ENCODE results near the gene MSI1.

Gene MSI1

DNA sequence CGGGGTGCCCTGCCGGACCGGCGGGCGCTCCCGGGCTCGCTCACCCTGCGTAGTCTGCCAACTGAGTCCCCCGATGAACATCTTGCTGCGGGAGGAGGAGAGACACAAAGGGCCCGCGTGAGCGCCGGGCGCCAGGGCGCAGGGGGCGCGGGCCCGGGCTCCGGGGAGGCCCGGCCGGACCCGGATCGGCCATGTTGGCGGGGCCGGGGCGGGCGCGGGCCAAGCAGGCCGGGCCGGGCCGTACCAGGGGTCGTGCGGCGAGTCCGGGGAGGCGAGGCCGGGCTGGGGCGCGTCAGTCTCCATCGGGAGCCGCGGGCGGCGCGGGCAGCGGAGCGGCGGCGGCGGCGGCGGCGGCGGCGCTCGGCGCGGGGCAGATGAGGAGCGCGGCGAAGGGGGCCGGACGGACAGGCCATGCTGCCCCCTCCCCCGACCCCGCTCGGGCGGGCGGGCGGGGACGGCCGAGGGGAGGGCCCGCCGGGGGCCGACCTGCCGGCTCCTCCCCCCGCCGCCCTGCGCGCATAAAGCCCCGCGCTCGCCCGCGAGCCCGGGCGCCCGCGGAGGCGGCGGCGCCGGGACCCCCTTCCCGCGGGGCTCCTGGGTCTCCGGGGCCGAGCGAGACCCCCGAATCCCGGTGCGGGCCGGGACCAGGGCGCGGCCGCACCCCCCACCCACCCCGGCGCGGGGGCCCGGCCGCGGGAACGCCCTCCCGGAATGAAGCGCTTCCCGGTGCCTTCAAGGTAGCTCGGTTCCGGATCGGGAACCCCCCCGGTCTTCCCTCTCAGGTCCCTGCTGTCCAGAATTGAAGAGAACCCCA is at the start of gene MSI1:
TSS of gene MSI1 (minus strand) at position 376 of the 814 bp plus-strand sequence. CDS start at position 303, 73 bp downstream.
- DNase-seq, result no peak

DNA sequence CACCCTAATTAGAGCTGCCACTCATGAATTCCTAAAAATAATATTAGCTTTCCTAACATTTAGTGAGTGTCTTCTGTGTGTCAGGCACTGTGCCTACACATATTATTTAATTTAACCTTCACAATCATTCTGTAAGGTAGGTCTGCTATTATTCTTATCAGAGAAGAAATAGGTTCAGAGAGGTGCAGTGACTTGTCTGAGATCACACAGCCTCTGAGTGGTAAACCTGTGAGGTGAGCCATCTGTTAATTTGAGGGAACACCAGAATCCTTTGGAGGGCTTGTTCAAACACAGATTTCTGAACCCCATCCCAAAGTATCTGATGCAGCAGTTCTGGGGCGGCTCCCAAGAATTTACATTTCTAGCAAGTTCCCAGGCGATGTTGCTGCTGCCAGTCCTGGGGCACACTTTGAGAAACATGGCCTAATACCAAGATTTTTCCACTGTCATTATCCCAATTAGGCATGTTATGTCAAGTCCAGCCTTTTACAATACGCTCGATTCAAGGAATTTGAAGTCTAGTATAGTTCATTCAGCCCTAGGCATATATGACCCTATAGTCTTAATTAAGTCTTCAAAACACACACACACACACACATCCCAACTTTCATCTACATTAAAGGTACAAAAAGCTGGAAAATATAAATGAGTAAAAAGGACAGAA is 49.1 kb upstream of the MSI1 start:
- no peak for DNase-seq

DNA sequence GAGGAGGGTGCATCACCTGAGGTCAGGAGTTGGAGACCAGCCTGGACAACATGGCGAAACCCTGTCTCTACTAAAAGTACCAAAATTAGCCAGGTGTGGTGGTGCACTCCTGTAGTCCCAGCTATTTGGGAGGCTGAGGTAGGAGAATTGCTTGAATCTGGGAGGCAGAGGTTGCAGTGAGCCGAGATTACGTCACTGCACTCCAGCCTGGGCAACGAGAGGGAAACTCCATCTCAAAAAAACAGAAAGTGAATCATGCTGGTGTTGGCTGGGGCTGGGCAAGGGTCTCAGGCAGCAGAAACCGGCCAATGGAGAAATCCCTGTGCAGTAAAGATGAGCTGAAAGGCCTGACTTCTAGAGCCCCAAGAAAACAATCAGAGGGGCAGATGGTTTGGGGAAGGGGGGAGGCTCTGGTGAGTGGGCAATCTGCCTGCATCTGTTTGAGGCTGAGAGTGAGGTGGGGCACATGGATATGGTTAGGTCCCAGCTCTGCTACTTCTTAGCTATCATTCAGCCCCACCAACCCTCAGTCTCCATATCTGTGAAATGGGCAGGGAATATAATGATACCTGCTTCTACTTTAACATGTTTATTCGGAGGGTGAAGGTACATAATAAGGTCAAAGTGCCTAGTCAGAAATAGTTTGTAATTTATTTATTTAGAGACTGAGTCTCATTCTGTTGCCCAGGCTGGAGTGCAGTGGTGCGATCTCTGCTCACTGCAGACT is 47.7 kb upstream of the MSI1 start:
- DNase-seq, result no peak

DNA sequence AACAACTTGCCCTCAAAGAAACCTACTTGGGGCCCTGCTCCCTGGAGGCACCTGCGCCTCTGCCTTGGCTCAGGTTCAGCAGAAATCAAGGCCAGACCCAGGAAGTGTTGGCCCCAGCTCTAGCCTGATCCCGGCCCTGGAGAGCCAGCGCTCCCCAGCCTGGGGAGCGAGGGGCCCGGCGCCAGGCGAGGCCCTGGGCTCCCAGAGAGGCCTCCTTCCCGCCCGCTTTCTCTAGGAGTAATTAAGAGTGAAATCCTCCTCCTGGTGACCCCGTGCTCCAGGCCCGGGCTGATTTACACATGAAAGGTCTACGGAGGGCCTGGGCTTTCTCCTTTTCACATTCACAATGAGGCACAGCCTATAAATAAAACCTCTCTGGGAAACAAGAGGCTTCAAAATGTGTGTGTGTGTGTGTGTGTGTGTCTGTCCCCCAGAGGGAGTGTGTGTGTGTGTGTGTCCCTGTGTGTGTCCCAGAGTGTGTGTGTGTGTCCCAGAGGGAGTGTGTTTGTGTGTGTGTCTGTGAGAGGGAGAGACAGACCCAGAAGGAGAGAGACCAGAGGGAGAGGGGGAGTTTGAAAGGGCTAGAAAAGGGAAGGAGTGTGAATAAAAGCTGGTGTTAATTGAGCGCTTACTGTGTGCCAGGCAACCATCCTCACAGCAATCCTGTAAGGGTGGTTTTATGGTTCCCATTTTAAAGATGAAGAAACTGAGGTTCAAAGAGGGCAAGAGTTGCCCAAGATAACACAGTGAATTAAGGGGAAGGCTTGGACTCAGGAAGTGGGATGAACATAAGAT is 45.1 kb upstream of the MSI1 start:
- DNase-seq, result no peak

DNA sequence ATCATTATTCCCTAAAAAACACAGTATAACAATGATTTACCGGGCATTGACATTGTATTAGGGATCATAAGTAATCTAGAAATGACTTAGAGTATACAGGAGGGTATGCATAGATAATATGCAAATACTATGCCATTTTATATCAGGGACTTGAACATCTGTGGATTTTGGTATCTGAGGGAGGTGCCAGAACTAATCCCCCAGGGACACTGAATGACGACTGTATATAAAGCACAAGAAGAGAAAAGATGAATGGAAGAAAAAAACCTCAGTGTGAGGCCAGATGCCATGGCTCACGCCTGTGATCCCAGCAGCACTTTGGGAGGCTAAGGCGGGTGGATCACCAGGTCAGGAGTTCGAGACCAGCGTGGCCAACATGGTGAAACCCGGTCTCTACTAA is 43.5 kb upstream of the MSI1 start:
- DNase-seq, result no peak

DNA sequence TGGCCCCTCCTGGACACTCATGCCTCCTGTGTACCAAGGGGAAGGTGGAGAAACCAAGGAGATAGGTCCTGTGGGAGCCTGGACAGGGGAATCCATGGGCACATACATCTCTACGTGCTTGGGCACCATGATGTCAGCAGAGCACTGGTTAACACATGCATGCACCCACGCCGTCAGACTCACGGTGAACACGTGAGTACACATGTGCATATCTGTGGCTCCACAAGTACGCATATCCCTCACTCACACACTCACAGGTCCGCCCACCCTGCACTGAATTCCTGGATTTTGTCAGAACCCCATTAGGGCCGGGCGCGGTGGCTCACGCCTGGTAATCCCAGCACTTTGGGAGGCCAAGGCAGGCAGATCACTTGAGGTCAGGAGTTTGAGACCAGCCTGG is 39.8 kb upstream of the MSI1 start:
- no peak for DNase-seq

DNA sequence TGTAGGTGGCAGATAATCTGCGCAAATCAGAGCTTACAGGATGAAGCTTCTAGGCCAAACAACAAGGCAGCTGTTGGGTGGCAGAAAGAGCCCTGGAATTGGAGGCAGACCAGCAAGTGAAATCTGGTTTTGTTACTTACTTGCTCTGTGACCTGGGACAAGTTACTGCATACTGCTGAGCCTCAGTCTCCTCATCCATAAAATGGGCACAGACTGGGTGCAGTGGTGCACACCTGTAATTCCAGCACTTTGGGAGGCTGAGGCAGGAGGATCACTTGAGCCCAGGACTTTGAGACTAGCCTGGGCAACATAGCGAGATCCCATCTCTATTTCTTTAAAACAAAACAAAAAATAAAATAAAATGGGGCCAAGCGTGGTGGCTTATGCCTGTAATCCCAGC is 37.6 kb upstream of the MSI1 start:
- no peak for DNase-seq

DNA sequence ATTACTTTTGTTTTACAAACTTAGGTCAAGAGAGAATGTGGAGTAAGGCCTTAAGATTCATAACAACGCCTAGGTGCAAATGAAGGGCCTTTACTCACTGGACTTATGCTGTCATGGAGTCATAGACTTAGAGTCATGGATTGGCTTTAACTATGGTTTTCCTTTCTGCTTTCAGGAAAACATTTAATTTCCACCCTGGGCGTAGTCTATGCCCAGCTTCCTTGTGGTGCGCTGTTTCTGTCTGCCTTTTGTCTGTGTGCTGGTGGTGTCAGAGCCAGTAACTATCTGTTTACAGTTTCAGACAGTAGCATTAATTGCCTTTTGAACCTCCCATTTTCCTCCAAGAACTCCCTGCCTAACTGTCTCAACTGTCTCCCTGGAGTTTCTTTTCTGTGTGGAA is 37.1 kb upstream of the MSI1 start:
- no peak for DNase-seq

DNA sequence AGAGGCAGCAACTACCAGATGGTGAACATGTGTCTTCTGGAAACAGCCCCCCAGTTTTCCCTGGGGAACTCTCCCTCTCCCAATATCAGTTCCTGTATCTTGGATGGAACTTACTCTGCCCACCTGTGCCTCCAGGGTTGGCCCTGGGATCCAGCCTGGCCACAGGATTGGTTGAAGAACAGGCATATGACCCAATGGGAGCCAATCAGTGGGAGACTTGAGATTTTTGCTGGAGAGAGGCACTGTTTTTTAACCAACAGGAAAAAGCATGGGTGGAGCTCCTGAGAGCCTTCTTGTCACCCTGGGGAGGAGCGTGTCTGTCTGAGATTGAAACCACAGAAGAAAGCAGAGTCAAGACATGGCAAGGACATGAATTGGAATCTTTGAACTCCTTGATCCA is 35.3 kb upstream of the MSI1 start:
- no peak for DNase-seq

DNA sequence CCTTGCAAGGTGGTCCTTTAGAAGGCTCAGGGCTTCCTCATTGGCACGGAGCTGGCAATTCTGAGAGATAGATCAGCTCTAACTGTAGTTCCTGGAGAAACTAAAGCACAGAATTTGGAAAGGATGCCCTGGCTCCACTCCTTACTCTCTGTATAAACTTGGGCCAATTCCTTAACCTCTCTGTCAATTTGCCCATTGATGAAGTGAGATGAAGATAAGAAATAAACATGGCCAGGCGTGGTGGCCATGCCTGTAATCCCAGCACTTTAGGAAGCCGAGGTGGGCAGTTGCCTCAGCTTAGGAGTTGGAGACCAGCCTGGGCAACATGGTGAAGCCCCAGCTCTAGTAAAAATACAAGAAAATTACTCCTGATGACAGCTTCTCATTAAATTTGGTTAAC is 34.9 kb upstream of the MSI1 start:
- DNase-seq, result no peak

DNA sequence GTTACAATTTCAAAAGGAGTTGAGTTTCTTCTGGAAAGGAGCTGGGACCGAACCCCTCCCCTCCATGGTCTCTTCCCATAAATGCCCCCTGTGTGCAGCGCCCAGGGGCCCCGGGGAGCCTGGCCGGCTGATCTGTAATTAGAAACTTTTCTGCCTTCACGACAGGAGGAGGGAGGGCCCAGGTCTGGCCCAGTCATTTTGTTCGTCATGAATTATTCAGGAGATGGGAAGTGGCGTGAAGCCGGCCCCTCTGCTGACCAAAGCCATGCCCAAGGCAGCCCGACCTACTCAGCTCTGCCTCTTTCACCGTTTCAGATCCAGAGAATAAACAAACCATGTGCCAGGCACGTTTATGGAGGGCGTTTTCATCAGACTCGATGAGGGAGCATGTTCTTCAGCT is 33.3 kb upstream of the MSI1 start:
- no peak for DNase-seq

DNA sequence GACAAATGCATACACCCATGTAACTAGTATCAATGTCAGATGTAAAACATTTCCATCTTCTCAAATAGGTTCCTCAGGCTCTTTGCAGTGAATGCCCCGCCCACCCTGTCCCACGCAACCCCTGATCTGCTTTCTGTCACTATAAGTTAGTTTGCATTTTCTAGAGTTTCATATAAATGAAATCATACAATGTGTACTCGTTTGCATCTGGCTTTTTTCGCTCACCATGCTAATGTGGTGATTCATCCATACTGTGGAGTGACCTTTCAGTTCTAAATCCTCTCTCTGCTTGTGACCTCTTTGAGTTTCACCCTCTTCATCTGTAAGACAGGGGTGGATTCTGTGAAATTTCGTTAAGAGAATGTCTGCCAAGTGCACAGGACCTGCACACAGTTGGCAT is 30.6 kb upstream of the MSI1 start:
- peak; percentile 48 for DNase-seq

DNA sequence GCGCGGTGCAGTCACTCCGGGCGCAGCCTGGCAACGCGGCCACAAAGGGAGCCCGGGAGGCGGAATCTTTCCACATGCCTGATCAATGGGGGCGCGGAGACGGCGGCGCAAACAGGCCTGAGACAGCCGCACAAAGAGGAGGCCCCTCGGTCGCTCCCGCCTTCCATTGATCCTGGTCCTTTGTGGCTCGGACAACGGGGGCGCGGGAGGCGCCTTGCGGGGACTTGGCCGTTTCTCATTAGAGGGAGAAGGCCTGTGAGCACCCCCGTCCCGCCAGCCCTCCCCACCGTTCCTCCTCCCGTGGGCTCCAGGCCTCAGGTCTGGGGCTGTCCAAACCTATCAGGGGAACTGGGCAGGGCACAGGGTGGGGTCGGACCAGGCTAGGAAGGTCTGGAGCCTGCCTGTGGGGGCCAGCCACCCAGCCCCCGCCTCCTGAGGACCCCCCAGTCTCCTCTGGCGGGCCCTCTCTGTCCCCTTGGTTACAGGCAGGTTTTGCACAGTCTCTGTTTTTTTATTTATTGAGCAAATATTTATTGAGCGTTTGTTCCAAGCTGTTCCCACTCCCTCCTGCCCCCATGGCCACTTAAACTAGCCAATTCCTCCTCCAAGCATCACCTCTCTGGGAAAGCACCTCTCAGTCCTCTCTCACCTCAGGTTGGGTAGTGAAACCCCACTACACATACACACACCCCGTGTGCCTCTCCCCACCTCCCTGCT is 29.0 kb upstream of the MSI1 start:
- no peak for DNase-seq

DNA sequence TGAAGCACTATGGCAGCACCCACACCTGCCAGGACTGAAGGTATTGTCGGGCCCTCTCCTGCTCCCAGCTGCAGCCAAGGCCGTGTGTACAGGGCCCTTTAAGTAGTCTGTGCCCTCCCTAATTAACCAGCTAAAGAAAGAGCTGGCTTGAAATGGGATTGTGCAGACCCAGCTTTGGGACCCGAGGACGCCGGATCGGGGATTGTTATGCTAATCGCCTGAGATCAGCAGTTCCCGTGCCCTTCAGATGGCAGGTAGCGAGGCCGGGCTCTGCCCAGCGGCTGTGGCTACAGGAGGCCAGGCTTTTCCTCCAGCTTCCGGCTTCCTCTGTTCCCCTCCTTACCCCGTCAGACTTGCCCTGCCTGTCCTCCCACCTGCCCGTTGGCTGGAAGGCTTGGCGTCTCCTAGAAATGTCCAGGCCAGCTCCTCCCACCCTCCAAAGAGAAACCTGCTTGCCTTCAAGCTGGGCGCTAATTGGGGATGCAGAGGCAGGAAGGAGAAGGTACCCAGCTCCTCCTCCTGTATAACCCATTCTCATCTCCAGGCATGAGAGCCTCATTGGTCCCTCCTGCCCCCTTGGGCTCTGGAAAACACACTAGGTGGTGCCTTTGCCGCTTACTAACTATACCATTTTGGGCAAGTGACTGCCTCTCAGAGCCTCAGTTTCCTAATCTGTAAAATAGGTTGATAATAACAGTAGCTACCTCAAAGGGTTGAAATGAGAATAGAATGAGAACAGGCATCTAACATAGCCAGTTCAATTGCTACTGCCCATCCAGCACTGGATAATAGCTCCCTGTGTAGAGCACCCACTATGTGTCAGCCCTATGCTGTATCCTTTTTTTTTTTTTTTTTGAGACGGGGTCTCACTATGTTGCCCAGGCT is 25.8 kb upstream of the MSI1 start:
- no peak for DNase-seq

DNA sequence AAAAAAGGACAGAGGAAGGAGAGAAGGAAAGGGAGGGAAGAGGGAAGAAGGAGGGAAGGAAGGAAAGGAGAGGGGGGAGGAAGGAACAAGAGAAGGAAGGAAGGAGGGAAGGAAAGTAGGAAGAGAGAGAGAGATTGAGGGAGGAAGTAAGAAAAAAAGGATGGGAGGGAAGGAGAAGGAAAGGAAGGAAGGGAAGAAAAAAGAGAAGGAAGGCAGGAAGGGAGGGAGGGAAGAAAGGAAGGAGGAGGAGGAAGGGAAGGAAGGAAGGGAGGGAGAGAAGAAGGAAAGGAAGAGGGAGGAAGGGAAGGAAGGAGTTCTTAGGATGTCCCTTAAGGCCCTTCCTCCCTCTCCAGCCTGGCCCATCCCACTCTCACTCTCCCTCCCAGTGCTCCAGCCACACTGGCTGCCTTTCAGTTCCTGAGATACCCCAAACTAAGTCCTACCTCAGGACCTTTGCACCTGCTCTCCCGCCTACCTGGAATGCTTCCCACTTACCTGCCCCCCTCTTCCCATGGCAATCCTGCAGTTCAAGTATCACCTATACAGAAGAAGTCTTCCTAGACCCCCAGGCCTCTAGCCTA is 21.7 kb upstream of the MSI1 start:
- no peak for DNase-seq

DNA sequence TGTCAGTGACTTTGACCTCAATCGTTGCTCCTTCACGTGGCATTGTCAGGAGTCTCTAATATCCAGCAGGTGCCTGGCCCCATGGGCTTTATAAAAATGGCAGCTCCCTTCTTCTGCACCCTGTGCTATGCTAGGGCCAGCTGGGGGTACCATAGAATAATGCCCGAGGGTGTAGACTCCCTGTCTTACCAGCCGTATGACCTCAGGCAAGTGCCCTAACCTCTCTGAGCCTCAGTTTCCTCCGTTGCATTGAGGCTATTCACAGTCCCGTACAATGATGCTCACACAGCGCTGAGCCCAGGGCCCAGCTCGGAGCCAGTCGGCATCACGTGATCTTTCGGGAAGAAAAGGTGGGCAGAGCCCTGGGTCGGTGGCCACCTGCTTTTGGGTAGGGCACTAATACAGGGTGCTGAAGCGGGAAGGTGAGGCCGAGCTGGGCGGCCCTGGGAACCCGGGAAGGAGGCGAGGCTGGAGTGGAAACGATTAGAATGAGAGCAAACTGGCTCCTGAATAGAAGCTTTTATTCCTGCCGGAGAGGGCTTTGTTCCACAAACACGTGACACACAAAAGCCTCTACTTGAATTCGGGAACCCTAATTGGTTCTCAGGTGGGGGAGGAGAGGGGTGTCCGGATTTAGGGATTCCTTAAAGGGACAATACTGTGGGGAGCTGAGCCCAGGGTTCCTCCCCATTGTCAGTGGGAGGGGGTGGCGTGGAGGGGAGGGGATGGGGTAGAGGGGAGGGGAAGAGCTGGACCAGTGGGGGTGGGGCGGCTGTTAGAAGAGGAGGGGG is 19.9 kb upstream of the MSI1 start:
- no peak for DNase-seq

DNA sequence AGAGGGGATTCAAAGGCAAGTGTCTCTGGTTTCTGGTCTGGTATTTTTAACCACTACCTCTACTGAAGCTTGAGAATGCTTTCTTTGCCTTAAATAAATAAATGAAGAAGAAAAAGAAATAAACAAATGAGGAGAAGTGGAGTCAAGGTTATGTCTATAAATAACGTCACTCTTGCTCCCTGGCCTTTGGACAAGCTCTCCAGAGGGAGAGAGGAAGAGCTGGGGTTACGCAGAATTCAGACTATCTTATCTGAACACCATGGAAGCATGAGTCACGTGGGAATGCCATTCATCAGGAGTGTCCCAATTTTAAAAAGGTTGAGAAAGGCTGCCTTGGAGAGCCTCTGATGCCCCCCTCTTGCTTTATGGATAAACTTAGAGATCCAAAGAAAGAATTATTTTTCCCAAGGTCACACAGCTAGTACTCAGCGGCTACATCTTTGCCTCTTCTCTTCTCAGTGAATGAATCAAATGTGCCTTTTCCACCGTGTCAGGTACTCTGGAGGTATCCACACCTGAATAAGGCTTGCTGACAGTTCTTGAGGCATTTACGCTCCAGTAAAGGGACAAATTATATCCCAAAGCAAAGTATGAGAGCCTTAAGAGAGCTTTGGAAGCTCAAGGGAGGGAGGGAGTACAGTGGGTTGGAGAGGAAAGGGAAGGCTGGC is 12.9 kb upstream of the MSI1 start:
- DNase-seq, result no peak

DNA sequence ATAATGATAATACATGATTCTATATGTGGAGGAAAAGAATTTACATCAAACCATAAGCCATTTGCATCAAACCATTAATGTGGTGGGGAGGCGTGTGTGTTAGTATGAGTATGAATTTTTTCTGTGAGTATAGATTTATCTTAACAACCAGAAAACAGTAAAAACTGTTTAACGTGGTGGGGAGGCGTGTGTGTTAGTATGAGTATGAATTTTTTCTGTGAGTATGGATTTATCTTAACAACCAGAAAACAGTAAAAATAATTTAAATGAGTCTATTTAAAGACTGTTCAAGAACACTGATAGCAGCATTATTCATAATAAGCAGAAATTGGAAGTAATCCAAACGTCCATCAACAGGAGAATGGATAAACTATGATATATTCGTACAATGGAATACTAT is 9.1 kb upstream of the MSI1 start:
- no peak for DNase-seq

DNA sequence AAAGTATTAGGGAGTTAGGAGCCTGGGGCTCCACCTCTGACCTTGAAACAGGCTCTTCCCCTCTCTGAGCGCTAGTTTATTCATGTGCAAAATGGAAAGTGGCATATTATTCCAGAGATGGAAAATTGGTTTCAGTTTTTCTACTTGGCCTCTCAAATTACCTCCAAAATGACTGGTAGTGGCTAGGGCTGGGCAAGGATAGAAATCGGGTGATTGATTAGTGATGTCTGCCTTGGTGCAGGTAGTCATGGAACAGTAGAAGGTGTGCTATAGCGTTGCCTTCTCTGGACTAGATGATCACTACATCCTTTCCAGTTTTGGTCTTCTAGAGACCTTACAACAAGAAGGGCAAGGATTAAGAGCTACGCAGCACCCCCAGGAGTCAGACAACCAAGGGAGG is 8.6 kb upstream of the MSI1 start:
- DNase-seq, result no peak

Data from amniotic stem cell (primary cell).